NCI-H526 (cell line): Measurements from ENCODE around the gene UNC119B.
"Not testable (repeated sequence)": the region's sequence is repeated elsewhere in the genome, so short reads cannot be mapped to it uniquely, and the experiment has no call there.

ENCODE experiments used
- DNase-seq, 2 experiments: peaks; one replicate each; lab custom pipeline; 2025; lab: John Stamatoyannopoulos, UW

The UNC119B gene

GRCh38 chr12:120710031-120710804 is at the start of gene UNC119B:
TSS of gene UNC119B (plus strand) at chr12:120710458. CDS start at chr12:120710475, 17 bp downstream.
- peak; percentile 31 to 73 for DNase-seq

- no peak for DNase-seq
Observed at GRCh38 chr12:120661432-120661831, 48.8 kb upstream of the UNC119B start.

- no peak for DNase-seq
Observed at GRCh38 chr12:120662879-120663278, 47.4 kb upstream of the UNC119B start.

GRCh38 chr12:120663741-120664140 is 46.5 kb upstream of the UNC119B start:
- no peak for DNase-seq

GRCh38 chr12:120666571-120667390 is 43.5 kb upstream of the UNC119B start:
- no peak for DNase-seq

GRCh38 chr12:120668091-120668867 is 42.0 kb upstream of the UNC119B start:
- no peak for DNase-seq

GRCh38 chr12:120668868-120669840 is 41.1 kb upstream of the UNC119B start:
- DNase-seq = peak in 1 of 2 experiments; percentile 8

- not testable (repeated sequence) for DNase-seq
Observed at GRCh38 chr12:120670237-120670636, 40.0 kb upstream of the UNC119B start.

- no peak for DNase-seq
Observed at GRCh38 chr12:120670667-120671066, 39.6 kb upstream of the UNC119B start.

GRCh38 chr12:120674097-120674636 is 36.1 kb upstream of the UNC119B start:
- no peak for DNase-seq

GRCh38 chr12:120677765-120678473 is 32.3 kb upstream of the UNC119B start:
- no peak for DNase-seq

- DNase-seq = no peak
Observed at GRCh38 chr12:120678572-120678971, 31.7 kb upstream of the UNC119B start.

GRCh38 chr12:120680165-120680738 is 30.0 kb upstream of the UNC119B start:
- DNase-seq = no peak

GRCh38 chr12:120684523-120684932 is 25.7 kb upstream of the UNC119B start:
- DNase-seq = no peak

- no peak for DNase-seq
Observed at GRCh38 chr12:120685522-120685921, 24.7 kb upstream of the UNC119B start.

GRCh38 chr12:120686151-120686689 is 24.0 kb upstream of the UNC119B start:
- DNase-seq = peak; percentile 98 to 99

- DNase-seq = peak; percentile 96 to 99
Observed at GRCh38 chr12:120686690-120687577, 23.3 kb upstream of the UNC119B start, which contains the start of gene MLEC. TSS of gene MLEC (plus strand) at chr12:120687149. CDS start at chr12:120687297, 148 bp downstream.
